Measurements from ENCODE around the gene ZFP64.

ZFP64 gene

GRCh38 chr20:52104546-52105441 lies 86.8 kb downstream of the ZFP64 start:
- no peak for DNase-seq (ENCODE audit: low read depth in 2 of 2)

DNA sequence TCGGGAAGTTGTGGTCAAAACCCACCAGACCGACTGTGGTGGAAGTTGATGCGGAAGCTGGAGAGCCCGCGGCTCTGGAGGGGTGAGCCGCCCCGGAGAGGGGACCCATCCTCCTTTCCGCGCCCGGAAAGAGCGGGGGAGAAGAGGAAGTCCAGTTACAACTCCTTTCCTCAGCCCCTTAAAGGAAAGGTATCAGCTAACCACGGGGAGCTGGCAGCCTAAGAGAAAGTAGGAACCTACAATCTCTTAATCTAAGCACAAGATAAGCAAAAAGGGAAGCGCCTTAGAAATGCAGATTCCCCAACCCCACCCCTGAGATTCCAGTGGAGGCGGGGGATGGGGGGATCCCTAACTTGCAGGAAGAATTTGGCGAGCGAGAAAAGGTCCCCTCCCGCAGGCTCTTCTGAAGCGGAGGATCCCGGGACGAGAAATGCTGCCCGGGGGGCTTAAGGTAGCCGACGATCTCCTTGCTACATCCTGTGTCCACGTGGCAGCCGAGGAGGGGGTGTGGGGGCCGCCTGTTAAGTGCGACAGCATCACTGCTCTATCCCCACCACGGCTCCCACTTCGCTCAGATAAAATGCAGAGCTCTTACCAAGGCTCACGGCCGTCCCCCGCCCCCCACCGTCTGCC lies 87.5 kb downstream of the ZFP64 start:
- no peak for DNase-seq (ENCODE audit: low read depth in 2 of 2)

DNA sequence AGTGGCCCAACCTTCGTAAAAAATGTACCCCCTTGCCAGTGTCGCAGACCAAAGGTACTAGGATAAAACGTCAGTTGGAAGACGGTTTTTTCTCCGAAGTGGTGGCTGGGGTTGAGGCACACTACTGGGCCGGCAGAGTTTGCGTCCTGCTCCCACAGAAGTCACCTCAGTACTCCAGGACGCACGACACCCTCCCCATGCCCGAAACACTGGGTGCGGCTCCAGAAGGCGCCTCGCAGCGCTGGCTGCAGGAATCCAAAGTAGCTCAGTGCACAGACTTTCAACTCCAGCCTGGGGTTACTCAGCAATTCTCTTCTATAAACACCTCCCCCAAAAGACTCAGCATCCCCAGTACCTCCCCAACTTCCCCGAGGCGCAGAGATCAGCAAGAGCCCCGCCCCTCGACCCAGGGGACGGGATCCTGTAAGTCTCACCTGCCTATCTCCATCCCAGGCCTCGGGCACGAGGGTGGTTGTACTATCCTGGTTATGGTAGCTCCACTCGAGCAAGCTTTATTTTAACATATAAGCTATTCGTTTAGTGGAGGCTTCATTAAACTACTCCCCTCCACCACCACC lies 88.2 kb downstream of the ZFP64 start:
- DNase-seq (ENCODE audit: low read depth in 2 of 2) = no peak

DNA sequence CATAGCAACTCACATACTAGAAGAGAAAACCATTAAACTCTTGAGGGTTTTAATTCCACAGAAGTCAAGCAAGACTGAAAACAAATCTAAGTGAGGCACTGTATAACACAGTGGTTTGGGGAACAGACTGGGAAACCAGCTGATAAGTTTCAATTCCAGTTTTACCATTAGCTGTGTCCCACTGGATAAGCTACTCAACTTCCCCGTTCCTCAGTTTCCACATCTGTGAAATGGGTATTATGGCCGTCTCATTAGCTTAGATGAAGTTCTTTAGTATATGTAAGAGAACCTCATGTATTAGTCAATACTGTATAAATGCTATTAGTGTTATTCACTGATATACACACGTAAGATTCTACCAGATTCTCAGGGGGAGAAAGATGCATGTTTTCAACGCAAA lies 89.0 kb downstream of the ZFP64 start:
- no peak for DNase-seq (ENCODE audit: low read depth in 2 of 2)

DNA sequence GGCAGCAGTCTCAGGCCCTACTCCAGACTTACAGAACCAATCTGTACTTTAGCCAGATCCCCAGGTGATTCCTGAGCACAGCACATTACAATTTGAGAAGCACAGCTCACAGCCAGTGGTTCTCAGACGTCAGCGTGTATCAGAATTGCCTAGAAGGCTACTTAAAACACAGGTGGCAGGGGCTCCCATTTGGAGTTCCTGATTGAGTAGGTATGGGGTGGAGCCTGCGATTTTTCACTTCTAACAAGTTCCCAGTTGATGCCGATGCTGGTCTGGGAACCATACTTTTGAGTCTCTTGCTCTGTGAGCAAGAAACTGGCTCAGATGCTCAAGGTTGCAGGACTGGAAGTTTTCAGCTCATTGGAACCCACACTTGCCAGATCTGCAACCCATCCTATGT lies 89.5 kb downstream of the ZFP64 start:
- no peak for DNase-seq (ENCODE audit: low read depth in 2 of 2)
